Neural progenitor cell (in vitro differentiated cells): ENCODE measurements around the gene SMARCB1. TPM values are rescaled to one million over a fixed set of nuclear protein-coding genes. Genes with fewer than 3 reads are reported as not detected.

Source experiments
- DNase-seq: peaks from one replicate; pipeline ENCODE4 v3.0.0-alpha.2; 2016; ENCODE audit warnings: low spot score
- H2AFZ ChIP-seq: fragments of 200-600 bp; sonication (generic); replicated peaks from 2 replicates; pipeline ENCODE4 v1.6.1; 2016; ENCODE audit warnings: antibody characterized with exemption
- H3F3A ChIP-seq: fragments of 200-600 bp; sonication (generic); 2 replicates; pipeline ENCODE4 v1.6.1; 2016; ENCODE audit warnings: antibody characterized with exemption, low read depth
- H3K27ac ChIP-seq: fragments of 200-600 bp; sonication (generic); 2 replicates; pipeline ENCODE4 v1.5.1; 2016; ENCODE audit warnings: mild to moderate bottlenecking
- H3K27me3 ChIP-seq: fragments of 200-600 bp; sonication (generic); 2 replicates; pipeline ENCODE4 v1.6.1; 2016; ENCODE audit warnings: mild to moderate bottlenecking, moderate library complexity
- H3K36me3 ChIP-seq: fragments of 200-600 bp; sonication (generic); 2 replicates; pipeline ENCODE4 v1.5.1; 2016
- H3K4me1 ChIP-seq: fragments of 200-600 bp; sonication (generic); 2 replicates; pipeline ENCODE4 v1.6.1; 2016; ENCODE audit warnings: mixed run types
- H3K4me2 ChIP-seq: fragments of 200-600 bp; sonication (generic); 2 replicates; pipeline ENCODE4 v1.6.1; 2016
- H3K4me3 ChIP-seq: fragments of 200-600 bp; sonication (generic); 2 replicates; pipeline ENCODE4 v1.5.1; 2016
- H3K79me2 ChIP-seq: fragments of 200-600 bp; sonication (generic); 2 replicates; pipeline ENCODE4 v1.6.1; 2016; ENCODE audit warnings: low read depth
- H3K9ac ChIP-seq: fragments of 200-600 bp; sonication (generic); 2 replicates; pipeline ENCODE4 v1.6.1; 2016
- H3K9me3 ChIP-seq: fragments of 200-600 bp; sonication (generic); 2 replicates; pipeline ENCODE4 v1.5.1; 2016; ENCODE audit warnings: low read depth
- H4K20me1 ChIP-seq: fragments of 200-600 bp; sonication (generic); 2 replicates; pipeline ENCODE4 v1.6.1; 2016; ENCODE audit warnings: low read depth
- H3K27ac Mint-ChIP-seq: 3 replicates; pipeline ENCODE4 v1.8.0; 2021; ENCODE audit warnings: mixed read lengths
- H3K27me3 Mint-ChIP-seq: 2 replicates; pipeline ENCODE4 v1.8.0; 2022; ENCODE audit warnings: low read depth, mild to moderate bottlenecking, inconsistent platforms, moderate library complexity, mixed read lengths; ENCODE audit not compliant: insufficient read depth
- H3K36me3 Mint-ChIP-seq: 3 replicates; pipeline ENCODE4 v1.8.0; 2021; ENCODE audit warnings: mixed read lengths
- H3K4me1 Mint-ChIP-seq: 3 replicates; pipeline ENCODE4 v1.8.0; 2021; ENCODE audit warnings: mixed read lengths
- H3K4me3 Mint-ChIP-seq: 3 replicates; pipeline ENCODE4 v1.8.0; 2021; ENCODE audit warnings: mild to moderate bottlenecking, moderate library complexity, mixed read lengths
- H3K9me3 Mint-ChIP-seq: 3 replicates; pipeline ENCODE4 v1.8.0; 2020; ENCODE audit warnings: mixed read lengths
- EZH2 ChIP-seq: fragments of 200-600 bp; sonication (generic); IDR thresholded peaks from 2 replicates; pipeline ENCODE4 v1.6.1; 2017; ENCODE audit warnings: antibody characterized with exemption, mild to moderate bottlenecking, moderate library complexity
- EZH2phosphoT487 ChIP-seq: fragments of 200-600 bp; sonication (generic); IDR thresholded peaks from 2 replicates; pipeline ENCODE4 v1.6.1; 2017; ENCODE audit warnings: antibody characterized with exemption
- small RNA-seq: library from RNA; depleted of rRNA; stranded (forward); fragments of <200 nt; gene quantifications from one replicate; pipeline ENCODE3, GENCODE V24; 2015
- total RNA-seq: library from RNA; depleted of rRNA; stranded (reverse); fragments of >200 nt; gene quantifications from 2 replicates; pipeline ENCODE4 v1.2.3, GENCODE V29; 2015; ENCODE audit warnings: low replicate concordance
- TF ChIP-seq, protein P1 (sequence below): fragments of 200-600 bp; sonication (generic); IDR thresholded peaks from 2 replicates; pipeline ENCODE4 v1.5.1; 2017; ENCODE audit warnings: antibody characterized with exemption, mild to moderate bottlenecking

SMARCB1 gene
- total RNA-seq, 1 donor from 2014 or later = 151 TPM

- peaks cover 21% of the 10 kb centered on the region for H3K36me3 Mint-ChIP-seq
- peaks cover 3% of the 10 kb centered on the region for H3F3A ChIP-seq
- no peak overlapping the region for H2AFZ ChIP-seq
- H3K79me2 ChIP-seq = no peaks in the 10 kb centered on the region
- no peak overlapping the region for H3K4me3 Mint-ChIP-seq
- H3K4me3 ChIP-seq = no peak overlapping the region
- no peak overlapping the region for H3K27ac Mint-ChIP-seq
- H3K27ac ChIP-seq = no peak overlapping the region
- no peaks in the 10 kb centered on the region for H3K9me3 Mint-ChIP-seq
- peaks cover 4% of the 10 kb centered on the region for H3K27me3 Mint-ChIP-seq
- H3K9me3 ChIP-seq = no peaks in the 10 kb centered on the region
- H3K36me3 ChIP-seq = no peaks in the 10 kb centered on the region
- H3K4me1 Mint-ChIP-seq = no peaks in the 10 kb centered on the region
- DNase-seq = no peak
- H4K20me1 ChIP-seq = no peaks in the 10 kb centered on the region
- H3K4me2 ChIP-seq = no peak overlapping the region
- TF ChIP-seq EZH2 = no peak
- TF ChIP-seq, protein P1, sequence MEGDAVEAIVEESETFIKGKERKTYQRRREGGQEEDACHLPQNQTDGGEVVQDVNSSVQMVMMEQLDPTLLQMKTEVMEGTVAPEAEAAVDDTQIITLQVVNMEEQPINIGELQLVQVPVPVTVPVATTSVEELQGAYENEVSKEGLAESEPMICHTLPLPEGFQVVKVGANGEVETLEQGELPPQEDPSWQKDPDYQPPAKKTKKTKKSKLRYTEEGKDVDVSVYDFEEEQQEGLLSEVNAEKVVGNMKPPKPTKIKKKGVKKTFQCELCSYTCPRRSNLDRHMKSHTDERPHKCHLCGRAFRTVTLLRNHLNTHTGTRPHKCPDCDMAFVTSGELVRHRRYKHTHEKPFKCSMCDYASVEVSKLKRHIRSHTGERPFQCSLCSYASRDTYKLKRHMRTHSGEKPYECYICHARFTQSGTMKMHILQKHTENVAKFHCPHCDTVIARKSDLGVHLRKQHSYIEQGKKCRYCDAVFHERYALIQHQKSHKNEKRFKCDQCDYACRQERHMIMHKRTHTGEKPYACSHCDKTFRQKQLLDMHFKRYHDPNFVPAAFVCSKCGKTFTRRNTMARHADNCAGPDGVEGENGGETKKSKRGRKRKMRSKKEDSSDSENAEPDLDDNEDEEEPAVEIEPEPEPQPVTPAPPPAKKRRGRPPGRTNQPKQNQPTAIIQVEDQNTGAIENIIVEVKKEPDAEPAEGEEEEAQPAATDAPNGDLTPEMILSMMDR = no peak
- no peak for TF ChIP-seq EZH2phosphoT487
- no peak overlapping the region for H3K9ac ChIP-seq
- no peaks in the 10 kb centered on the region for H3K27me3 ChIP-seq
- peaks cover 3% of the 10 kb centered on the region for H3K4me1 ChIP-seq
Measured at GRCh38 chr22:23883658-23884057, 96.9 kb downstream of the SMARCB1 start.

- H3K4me2 ChIP-seq = no peak overlapping the region
- no peak overlapping the region for H2AFZ ChIP-seq
- no peak for DNase-seq
- H4K20me1 ChIP-seq = no peaks in the 10 kb centered on the region
- no peak overlapping the region for H3K4me3 ChIP-seq
- no peaks in the 10 kb centered on the region for H3K27me3 ChIP-seq
- H3K9me3 ChIP-seq = no peaks in the 10 kb centered on the region
- peaks cover 4% of the 10 kb centered on the region for H3F3A ChIP-seq
- H3K4me1 Mint-ChIP-seq = no peaks in the 10 kb centered on the region
- H3K36me3 Mint-ChIP-seq = peaks cover 21% of the 10 kb centered on the region
- TF ChIP-seq, protein P1 = no peak
- no peak for TF ChIP-seq EZH2phosphoT487
- TF ChIP-seq EZH2 = no peak
- H3K4me1 ChIP-seq = peaks cover 7% of the 10 kb centered on the region
- H3K79me2 ChIP-seq = no peaks in the 10 kb centered on the region
- peaks cover 4% of the 10 kb centered on the region for H3K27me3 Mint-ChIP-seq
- no peak overlapping the region for H3K27ac ChIP-seq
- H3K36me3 ChIP-seq = no peaks in the 10 kb centered on the region
- H3K4me3 Mint-ChIP-seq = no peak overlapping the region
- H3K9me3 Mint-ChIP-seq = no peaks in the 10 kb centered on the region
- no peak overlapping the region for H3K9ac ChIP-seq
- no peak overlapping the region for H3K27ac Mint-ChIP-seq
Measured at GRCh38 chr22:23884140-23884539, 97.4 kb downstream of the SMARCB1 start.

Small RNA genes within 50 kb of the gene (small RNA-seq; reads per million reads assigned to genes)
- not detected for gene RN7SL268P

Other genes with a start within 250 kb of the SMARCB1 start
- not detected in 2 replicates for gene IGLL1, start 206.7 kb upstream of the SMARCB1 start, total RNA-seq
- gene DRICH1, start 154.6 kb upstream of the SMARCB1 start, total RNA-seq = not detected in 2 replicates
- not detected in 2 replicates for gene RGL4, start 96.0 kb upstream of the SMARCB1 start, total RNA-seq
- gene ZNF70, start 35.9 kb upstream of the SMARCB1 start, total RNA-seq = 3.9 and 4.6 TPM in 2 replicates
- not detected in 2 replicates for gene VPREB3, start 32.5 kb upstream of the SMARCB1 start, total RNA-seq
- 0.56 and 3.0 TPM in 2 replicates for gene C22orf15, start 24.0 kb upstream of the SMARCB1 start, total RNA-seq
- gene CHCHD10, start 19.0 kb upstream of the SMARCB1 start, total RNA-seq = 0.53 and 9.1 TPM in 2 replicates
- 4.1 and 13.7 TPM in 2 replicates for gene MMP11, start 14.1 kb upstream of the SMARCB1 start, total RNA-seq
- gene DERL3, start 52.0 kb downstream of the SMARCB1 start, total RNA-seq = 1.1 and 7.7 TPM in 2 replicates
- gene SLC2A11, start 70.9 kb downstream of the SMARCB1 start, total RNA-seq = 3.8 and 12.1 TPM in 2 replicates
- 132 and 552 TPM in 2 replicates for gene MIF, start 107.4 kb downstream of the SMARCB1 start, total RNA-seq
- gene GSTT2B, start 174.2 kb downstream of the SMARCB1 start, total RNA-seq = 0.19 TPM in 1 of 2 replicates, not detected in the other
- gene DDTL, start 179.9 kb downstream of the SMARCB1 start, total RNA-seq = not detected in 2 replicates
- 34.5 and 85.3 TPM in 2 replicates for gene DDT, start 187.5 kb downstream of the SMARCB1 start, total RNA-seq
- gene GSTT2, start 193.2 kb downstream of the SMARCB1 start, total RNA-seq = not detected in 2 replicates
- gene GSTT4, start 218.5 kb downstream of the SMARCB1 start, total RNA-seq = not detected in 2 replicates
- gene CABIN1, start 224.3 kb downstream of the SMARCB1 start, total RNA-seq = 35.6 and 52.7 TPM in 2 replicates